HG03521 (cell line): ENCODE measurements around the gene HPCA.
"Not testable (repeated sequence)": the region's sequence is repeated elsewhere in the genome, so short reads cannot be mapped to it uniquely, and the experiment has no call there.

Experiments
- ATAC-seq: cut with Tn5 transposase; IDR thresholded peaks from one replicate; pipeline ENCODE4 v1.9.1; 2021; ENCODE audit warnings: mild to moderate bottlenecking, moderate library complexity; ENCODE audit not compliant: unreplicated experiment

Gene HPCA

GRCh38 chr1:32900956-32901822 is 14.9 kb downstream of the HPCA start, which contains the start of gene TMEM54:
Gene TMEM54, minus strand, starts transcription at chr1:32901389. Its CDS starts 151 bp downstream, at chr1:32901238.
- ATAC-seq, result no peak

GRCh38 chr1:32901823-32902534 is 15.7 kb downstream of the HPCA start:
- no peak for ATAC-seq

DNA sequence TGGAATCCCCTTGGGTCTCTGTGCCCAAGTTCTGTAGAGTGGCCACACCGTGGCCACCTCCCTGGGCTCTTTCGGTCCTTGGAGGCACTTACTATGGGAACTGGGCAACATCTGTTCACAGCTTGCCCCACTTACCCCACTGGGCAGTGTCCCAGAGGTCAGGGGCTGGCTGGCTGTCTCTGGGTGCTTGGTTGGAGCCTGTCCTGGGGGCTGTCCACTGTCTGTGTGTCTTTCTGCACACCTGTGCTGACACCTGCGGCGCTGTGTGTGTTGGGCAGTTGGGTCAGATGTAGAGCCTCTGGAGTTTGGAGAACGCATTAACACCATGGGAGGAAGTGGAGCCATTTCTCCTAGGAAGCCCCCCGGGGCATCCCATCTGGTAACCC is 16.2 kb downstream of the HPCA start:
- no peak for ATAC-seq

- no peak for ATAC-seq
Observed at GRCh38 chr1:32903991-32904785, 17.9 kb downstream of the HPCA start.

DNA sequence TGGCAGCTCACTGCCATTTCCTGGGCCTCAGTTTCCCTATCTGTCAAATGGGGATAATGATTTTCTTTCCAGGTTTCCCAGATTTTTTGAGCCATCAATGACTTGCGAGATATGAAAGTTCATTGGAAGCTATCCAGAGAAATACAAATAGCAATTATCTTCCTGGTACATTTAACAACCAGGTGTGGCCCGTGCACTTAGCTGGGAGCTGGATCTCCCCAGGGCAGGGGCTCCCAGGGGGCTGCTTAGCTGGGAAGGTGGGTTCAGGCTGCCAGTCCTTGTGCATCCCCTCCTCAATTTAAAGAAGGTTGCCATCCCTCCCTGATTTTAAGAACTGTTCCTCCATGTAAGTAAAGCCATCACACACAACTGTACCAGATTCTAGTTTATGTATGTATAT is 18.5 kb downstream of the HPCA start:
- no peak for ATAC-seq

GRCh38 chr1:32905588-32905987 is 19.3 kb downstream of the HPCA start:
- ATAC-seq, result not testable (repeated sequence)

DNA sequence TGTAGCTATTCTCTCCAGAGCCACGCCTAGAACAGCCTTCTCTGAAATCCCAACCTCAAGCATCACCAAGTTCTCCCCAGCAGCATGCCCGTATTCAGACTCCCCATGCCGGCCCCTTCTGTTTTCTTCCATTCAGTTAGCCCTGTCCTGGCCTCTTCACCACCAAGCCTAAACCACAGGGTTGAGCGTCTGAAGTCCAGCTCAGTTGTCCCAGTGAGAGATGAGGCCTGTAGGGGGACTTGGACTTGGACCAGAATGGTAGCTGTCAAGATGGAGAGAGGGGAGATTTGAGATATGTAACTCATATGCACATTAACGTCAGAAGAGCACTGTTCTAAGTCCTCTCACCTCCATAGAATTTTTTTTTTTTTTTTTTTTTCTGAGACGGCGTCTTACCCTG is 20.4 kb downstream of the HPCA start:
- no peak for ATAC-seq

DNA sequence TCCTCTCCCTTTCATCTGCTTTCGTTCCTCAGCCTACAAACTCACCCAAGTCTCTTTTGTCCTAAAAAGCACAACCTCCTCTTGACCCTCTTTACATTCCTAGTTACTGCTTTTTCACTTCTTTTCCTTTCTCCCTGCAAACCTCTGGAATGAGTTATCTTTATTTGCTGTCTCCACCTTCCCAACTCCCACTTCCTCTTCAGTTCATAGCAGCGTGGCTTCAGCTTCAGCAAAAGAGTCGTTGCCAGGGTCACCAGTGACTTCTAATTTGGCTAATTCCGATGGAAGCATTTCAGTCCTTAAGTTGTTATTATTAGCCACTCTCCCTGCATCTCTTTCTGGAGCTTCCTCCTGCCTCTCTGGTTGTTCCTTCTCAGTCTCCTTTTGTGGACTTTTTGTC is 21.1 kb downstream of the HPCA start:
- ATAC-seq, result no peak

GRCh38 chr1:32910319-32910718 is 24.0 kb downstream of the HPCA start:
- no peak for ATAC-seq

DNA sequence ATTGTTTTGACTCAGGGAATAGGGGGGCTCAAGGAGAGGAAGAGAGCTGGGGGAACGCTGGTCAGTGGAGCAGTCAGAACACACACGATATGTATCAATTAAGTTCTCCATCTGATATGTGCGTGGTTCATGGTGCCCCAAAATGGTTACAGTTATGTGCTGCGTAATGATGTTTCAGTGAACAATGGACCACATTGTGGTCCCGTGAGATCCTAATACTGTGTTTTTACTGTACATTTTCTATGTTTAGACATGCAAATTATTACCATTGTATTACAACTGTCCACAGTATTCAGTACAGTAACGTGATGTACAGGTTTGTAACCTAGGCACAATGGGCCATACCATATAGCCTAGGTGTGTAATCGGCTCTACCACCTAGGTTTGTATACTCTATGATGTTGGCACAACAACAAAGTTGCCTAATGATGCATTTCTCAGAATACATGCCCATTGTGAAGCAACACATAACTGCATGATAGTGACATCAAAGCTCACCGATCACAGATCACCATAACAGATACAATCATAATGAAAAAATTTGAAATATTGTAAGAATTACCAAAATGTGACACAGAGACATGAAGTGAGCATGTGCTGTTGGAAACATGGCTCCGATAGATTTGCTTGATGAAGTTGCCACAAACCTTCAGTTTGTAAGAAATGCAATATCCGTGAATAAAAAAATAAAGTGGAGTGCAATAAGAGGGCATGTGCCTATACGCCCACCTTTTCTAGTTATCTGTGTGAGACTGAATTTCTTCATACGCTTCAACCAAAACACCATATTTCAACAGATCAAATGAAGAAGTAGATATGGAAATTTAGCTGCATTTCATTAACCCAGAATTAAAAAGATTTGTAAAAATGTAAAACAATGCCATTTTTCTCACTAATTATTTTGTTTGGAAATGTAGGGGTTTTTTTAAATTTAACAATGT is 29.7 kb downstream of the HPCA start:
- no peak for ATAC-seq

DNA sequence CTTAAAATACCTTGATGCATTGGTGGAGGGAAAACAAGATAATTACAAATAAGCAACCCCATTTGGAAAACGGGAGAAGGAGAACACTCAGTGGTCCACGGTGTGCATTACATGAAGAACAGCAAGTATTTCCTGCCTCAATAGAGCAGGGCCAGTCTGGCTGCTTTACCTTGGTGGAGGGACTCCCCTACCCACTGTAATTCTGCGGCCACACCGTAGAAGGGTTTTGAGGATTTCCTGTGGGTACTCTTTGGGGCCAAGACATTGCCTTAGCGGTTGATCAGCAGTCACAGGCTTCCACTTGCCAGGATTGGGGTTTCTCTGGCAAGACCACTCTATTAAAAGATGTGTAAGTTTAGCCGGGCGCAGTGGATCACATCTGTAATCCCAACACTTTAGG is 31.2 kb downstream of the HPCA start:
- ATAC-seq, result no peak

- ATAC-seq, result no peak
Observed at GRCh38 chr1:32918179-32918578, 31.9 kb downstream of the HPCA start.

GRCh38 chr1:32919811-32920733 is 33.8 kb downstream of the HPCA start:
- no peak for ATAC-seq

DNA sequence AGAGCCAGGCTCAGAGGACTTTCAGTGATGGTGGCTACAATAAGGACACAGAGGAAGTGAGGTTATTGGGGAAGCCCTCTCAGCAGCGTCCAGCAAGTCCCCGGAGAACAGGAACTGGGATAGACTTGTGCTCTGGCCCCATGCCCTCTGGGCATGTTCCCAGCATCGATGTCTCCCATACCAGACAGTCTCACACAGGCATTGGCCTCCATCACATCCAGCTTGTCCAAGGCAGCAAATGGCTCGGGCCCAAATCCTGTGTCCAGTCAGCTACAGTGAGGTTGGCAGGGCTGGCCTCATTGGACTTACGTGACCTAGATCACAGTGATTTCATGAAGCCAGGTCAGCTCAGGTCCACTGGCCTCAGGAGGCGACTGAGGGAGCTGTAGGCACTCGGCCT is 34.5 kb downstream of the HPCA start:
- ATAC-seq, result no peak

- ATAC-seq, result no peak
Observed at GRCh38 chr1:32924881-32925344, 38.6 kb downstream of the HPCA start.

GRCh38 chr1:32925403-32926162 is 39.3 kb downstream of the HPCA start:
- ATAC-seq, result no peak

- ATAC-seq, result no peak
Observed at GRCh38 chr1:32926562-32926961, 40.3 kb downstream of the HPCA start.

DNA sequence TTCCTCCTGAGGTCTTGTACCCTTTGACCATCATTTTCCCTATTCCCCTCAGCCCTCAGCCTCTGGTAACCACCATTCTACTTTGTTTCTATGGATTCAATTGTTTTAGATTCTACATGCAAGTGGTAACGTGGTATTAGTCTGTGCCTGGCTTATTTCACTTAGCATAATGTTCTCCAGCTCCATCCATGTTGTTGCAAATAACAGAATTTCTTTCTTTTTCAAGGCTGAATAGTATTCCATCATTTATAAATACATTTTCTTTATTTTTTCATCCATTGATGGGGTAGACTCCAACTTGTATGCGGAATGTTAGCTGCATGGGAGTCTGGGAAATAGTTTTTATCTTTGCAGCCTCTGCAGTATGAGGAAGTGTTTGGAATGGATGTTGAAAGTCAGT is 41.1 kb downstream of the HPCA start:
- no peak for ATAC-seq
